Measurements from ENCODE around the gene ABHD11.

- no peak for TF ChIP-seq POLR2A (IDR thresholded peaks at IDR 0.05)
- TF ChIP-seq CTCF (IDR thresholded peaks at IDR 0.05) = no peak
- no peak for TF ChIP-seq POLR2AphosphoS5 (IDR thresholded peaks at IDR 0.05)
- TF ChIP-seq EP300 (IDR thresholded peaks at IDR 0.05) = no peak
Measured at GRCh38 chr7:73773700-73774517, 35.3 kb upstream of the ABHD11 start.

Data from gastroesophageal sphincter (tissue), 3 donors.